ENCODE data around the gene PIEZO2.

DNA sequence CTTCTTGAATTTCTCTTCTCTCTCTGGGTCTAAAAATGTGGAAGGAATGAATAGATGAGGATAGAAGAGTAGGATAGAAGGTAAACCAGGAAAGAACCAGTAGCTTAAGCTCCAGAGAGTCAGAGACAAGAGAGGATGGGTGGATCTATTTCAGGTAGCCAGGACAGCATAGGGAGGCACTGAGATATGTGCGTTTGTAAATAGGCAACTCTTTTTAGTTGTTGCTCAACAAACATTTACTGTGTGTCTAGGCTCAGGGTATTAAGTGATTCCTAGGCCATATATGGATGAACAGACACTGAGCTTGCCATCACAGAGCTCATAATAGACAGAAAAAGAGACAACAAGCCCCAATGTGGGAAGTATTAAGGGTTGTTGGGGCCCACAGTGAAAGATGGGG, 463.1 kb downstream of the PIEZO2 start:
- TF ChIP-seq CTCF (IDR thresholded peaks at IDR 0.05; ENCODE audit: low read length), result no peak
- no peak for TF ChIP-seq EZH2 (IDR thresholded peaks at IDR 0.05; ENCODE audit: borderline replicate concordance, low read length)

Measured in OCI-LY1 (cell line).